Epidermal melanocyte (primary cell): Measurements from ENCODE around the gene C13orf42.

ENCODE experiments used
- DNase-seq: peaks from one replicate; pipeline ENCODE4 v3.0.0; 2011; ENCODE audit warnings: low spot score; ENCODE audit not compliant: insufficient read length

Gene C13orf42

GRCh38 chr13:51111174-51111573, at the start of gene C13orf42:
C13orf42 (minus strand) TSS chr13:51111274; CDS start chr13:51111209, 65 bp downstream.
- DNase-seq: no peak

GRCh38 chr13:51158880-51159518, 47.9 kb upstream of the C13orf42 start:
- DNase-seq: no peak

GRCh38 chr13:51158365-51158764, 47.3 kb upstream of the C13orf42 start:
- DNase-seq: no peak

GRCh38 chr13:51156648-51157047, 45.6 kb upstream of the C13orf42 start:
- DNase-seq: no peak

GRCh38 chr13:51155776-51156515, 44.9 kb upstream of the C13orf42 start:
- no peak for DNase-seq

- DNase-seq: no peak
Measured at GRCh38 chr13:51155161-51155560, 44.1 kb upstream of the C13orf42 start.

GRCh38 chr13:51154029-51154555, 43.0 kb upstream of the C13orf42 start:
- DNase-seq: no peak

GRCh38 chr13:51153527-51153926, 42.5 kb upstream of the C13orf42 start:
- DNase-seq: no peak

- no peak for DNase-seq
Measured at GRCh38 chr13:51152701-51153100, 41.6 kb upstream of the C13orf42 start.

- DNase-seq: no peak
Measured at GRCh38 chr13:51151463-51151862, 40.4 kb upstream of the C13orf42 start.

- no peak for DNase-seq
Measured at GRCh38 chr13:51148952-51149573, 38.0 kb upstream of the C13orf42 start.

GRCh38 chr13:51148223-51148951, 37.3 kb upstream of the C13orf42 start:
- DNase-seq: no peak

GRCh38 chr13:51147732-51148131, 36.7 kb upstream of the C13orf42 start:
- DNase-seq: no peak

GRCh38 chr13:51146667-51147066, 35.6 kb upstream of the C13orf42 start:
- no peak for DNase-seq

- no peak for DNase-seq
Measured at GRCh38 chr13:51137250-51137649, 26.2 kb upstream of the C13orf42 start.

- no peak for DNase-seq
Measured at GRCh38 chr13:51136276-51136980, 25.4 kb upstream of the C13orf42 start.

- no peak for DNase-seq
Measured at GRCh38 chr13:51134763-51135365, 23.8 kb upstream of the C13orf42 start.

GRCh38 chr13:51130348-51130747, 19.3 kb upstream of the C13orf42 start:
- no peak for DNase-seq

- no peak for DNase-seq
Measured at GRCh38 chr13:51125495-51126226, 14.6 kb upstream of the C13orf42 start.
